GM19455 (cell line): ENCODE results near the gene MS4A1.
"Not testable (repeated sequence)": the region's sequence is repeated elsewhere in the genome, so short reads cannot be mapped to it uniquely, and the experiment has no call there.

Experiments
- ATAC-seq: cut with Tn5 transposase; IDR thresholded peaks from one replicate; pipeline ENCODE4 v1.9.1; 2021; ENCODE audit not compliant: unreplicated experiment

Gene MS4A1

DNA sequence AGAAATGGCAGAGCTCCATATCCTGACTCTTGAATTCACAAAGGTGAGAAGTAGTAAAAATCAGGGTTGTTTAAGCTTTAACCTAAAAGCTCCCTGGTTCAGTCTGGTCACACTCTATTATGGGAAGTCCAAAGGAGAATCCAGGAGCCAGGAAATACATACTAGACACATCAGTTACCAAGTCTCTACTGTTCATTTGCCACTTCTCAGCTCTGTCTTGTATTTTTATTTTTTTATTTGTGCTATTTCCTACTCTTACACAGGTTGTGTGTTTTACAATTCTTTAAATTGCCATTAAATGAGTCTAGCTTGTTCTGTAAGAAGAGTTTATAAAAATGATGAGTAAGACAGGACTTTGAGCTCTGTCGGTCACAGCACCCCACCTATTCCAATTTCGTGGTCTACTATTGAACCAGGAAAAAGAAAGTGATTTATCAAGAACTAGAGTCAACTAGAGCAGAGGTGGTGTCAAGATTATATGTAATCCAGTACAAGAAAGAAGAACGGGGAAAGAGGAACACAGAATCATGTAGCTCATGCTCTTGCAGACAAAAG, 46.7 kb downstream of the MS4A1 start:
- ATAC-seq: no peak

DNA sequence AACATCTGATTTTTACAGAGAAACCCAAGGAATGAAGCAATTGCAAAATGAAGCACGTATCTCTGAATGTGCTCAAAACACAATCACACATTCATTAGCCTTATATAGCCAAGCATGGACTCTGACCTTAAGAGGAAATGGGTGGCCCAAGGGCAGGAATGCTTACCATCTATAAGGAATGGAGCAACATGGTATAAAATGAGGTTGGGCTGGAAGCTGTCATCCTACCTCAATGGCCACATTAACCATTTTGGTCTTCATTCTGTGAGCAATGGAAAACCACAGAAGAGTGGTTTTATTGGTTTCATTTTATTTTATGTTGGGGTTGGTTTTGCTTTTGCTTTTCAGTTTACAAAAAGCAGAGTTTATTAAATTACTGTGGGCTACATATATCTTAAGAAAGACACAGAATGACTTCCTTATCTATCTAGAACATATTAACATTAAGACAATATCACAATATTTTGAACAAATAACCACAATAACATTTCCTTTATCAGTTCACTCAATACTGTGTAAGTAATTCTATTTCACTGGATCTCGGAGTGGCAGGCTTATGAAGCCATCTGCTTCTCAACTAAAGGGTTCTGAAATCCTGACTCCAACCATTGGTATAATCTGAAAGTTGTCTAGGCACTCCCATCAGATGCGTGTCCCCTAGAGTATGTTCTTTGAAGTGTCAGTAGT, 48.7 kb downstream of the MS4A1 start:
- ATAC-seq: no peak

DNA sequence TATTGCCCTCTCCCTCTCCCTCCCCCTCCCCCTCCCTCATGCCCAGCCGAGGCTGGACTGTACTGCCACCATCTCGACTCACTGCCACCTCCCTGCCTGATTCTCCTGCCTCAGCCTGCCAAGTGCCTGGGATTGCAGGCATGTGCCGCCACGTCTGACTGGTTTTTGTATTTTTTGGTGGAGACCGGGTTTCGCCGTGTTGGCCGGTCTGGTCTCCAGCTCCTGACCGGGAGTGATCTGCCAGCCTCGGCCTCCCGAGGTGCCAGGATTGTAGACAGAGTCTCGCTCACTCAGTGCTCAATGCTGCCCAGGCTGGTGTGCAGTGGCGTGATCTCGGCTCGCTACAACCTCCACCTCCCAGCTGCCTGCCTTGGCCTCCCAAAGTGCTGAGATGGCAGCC, 54.0 kb downstream of the MS4A1 start:
- not testable (repeated sequence) for ATAC-seq

DNA sequence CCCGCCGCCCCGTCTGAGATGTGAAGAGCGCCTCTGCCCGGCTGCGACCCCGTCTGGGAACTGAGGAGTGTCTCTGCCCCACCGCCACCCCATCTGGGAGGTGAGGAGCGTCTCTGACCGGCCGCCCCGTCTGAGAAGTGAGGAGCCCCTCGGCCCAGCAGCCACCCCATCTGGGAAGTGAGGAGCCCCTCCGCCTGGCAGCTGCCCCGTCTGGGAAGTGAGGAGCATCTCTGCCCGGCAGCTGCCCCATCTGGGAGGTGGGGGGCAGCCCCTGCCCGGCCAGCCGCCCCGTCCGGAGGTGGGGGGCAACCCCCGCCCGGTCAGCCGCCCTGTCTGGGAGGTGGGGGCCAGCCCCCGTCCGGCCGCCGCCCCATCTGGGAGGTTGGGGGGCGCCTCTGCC, 54.6 kb downstream of the MS4A1 start:
- ATAC-seq: not testable (repeated sequence)

DNA sequence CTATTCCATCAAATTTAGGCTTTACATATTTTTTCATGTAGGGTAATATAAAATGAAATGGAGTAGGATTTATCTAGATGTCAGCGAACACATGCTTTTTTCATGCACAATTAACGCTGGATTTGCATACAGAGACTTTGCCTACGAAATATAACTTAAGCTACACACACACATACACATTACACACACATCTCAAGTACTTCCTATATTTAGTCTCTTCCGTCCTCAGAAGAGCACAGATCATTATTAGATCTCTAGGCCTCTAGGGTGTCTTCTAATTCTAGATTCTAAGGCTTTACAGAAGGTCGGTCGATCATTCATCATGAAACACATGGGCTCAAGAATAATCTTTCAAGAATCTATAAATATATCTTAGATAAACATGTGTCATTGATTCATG, 55.7 kb downstream of the MS4A1 start:
- ATAC-seq: no peak

DNA sequence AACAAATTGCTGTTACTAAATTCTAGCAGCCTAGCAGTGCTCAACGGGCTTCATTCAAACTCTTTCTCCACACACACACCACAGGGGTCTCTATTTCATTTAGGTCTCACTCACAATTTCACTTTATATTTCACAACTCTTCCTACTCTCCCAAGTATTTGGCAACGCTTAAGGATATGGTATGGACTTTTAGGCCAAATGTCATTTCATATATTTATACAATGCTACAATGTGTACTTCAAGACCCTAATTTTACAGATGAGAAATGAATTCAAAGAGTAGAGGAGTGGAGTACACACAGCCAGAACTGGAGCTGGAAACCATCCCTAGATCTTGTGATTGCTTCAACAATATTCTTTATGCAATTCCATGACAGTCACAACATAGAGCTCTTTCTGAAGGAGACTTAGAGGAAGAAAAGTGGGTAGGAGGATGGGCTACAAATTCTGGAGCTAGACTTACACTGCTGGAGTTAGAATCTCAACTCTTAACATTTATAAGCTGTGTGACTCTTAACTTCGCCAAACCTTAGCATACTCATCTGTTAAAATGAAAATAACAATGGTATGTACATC, 57.1 kb downstream of the MS4A1 start:
- ATAC-seq: no peak

DNA sequence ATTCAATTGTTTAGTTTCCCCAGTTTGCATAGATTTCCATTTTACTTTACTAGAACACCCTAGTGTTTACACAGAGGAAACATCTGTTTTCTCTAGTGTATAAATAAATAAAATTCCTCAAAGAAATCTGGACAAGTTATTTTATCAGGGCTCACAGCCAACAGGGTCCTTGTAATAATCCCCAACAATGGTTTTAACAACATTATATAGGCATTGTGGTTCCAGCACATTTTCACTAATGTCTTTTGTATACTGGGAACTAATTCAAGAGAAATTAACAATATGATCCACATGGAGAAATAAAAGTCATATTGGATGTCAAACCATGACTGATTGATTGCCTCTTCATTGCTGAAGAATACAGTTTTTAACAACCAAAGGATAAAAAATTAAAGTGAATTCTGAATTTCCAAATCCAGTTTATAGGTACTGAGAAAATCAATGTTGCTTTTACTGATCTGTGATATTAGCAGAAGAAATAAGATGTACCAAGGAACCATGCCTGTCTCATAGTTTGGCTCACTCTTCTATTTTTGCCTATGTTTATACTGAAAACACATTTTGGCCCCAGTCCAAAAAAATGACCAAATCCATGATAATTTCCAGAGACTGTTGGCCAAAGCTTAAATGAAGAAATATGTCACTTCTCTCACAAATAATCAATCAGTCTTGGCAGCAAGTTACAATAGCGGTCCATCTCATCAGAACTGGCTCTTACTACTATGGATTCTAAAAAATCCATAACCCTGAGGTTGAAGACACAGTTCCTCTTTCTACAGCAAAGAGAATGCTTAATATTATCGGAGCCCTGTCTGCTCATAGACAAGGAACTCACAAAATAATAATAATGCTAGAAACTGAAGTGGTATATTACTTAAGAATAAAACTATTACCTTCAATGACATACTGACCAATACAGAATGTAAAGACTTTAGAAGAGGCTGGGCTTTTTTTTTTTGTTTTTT, 58.1 kb downstream of the MS4A1 start:
- ATAC-seq: no peak

DNA sequence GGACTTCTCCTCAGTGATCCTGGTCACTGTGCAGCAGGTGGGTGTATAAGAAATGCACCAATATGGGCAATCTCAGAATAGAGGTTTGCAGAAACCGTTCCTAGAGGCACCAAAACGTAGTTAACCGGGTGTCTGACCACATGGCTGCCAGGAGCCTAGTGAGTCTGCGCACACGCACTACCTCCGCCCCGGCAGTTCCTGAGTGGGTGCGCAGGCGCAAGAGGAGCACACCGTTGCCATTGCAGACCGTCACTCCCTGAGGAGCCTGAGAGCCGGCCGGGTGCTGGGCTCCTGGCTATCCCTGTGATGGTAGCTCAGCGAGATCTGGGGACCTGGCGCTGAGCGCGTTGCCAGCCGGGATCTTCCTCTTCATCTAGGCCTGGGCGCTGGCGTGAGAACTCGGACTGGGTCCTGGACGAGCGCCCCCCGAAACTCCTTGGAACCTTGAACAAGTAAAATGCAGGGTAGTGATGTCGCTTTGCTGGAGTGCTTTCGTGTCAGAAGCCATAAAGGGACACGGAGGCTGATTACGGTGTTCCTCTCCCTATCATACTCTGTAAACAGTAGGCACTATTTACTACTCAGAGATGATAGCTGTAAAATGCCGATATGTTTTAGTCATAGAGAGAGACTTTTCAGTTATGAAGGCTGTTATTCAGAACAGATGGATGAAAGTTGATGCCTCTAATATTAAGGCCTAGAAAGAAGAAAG, 59.7 kb downstream of the MS4A1 start, which contains the start of gene MS4A13:
Gene MS4A13 (plus strand): TSS at position 249 of the 712 bp plus-strand sequence. CDS start 2,692 bp downstream, outside the sequence.
- ATAC-seq: no peak
